PFSK-1 (cell line): ENCODE measurements around the gene UBE2D1.

ENCODE experiments used
- FOXP2 ChIP-seq: optimal IDR thresholded peaks from 2 replicates; pipeline ENCODE3; 2011; ENCODE audit warnings: borderline replicate concordance, control low read depth, inconsistent platforms; ENCODE audit not compliant: insufficient read depth; ENCODE audit errors: extremely low read length, extremely low read depth
- POLR2AphosphoS5 ChIP-seq: IDR thresholded peaks from 2 replicates; pipeline ENCODE4 v1.6.1; 2012; ENCODE audit warnings: low read depth, mild to moderate bottlenecking, control low read depth, low read length, moderate library complexity
- SIN3A ChIP-seq: IDR thresholded peaks from 2 replicates; pipeline ENCODE4 v1.6.1; 2012; ENCODE audit warnings: mild to moderate bottlenecking, low read length, moderate library complexity, borderline replicate concordance; ENCODE audit not compliant: insufficient read depth
- TAF1 ChIP-seq: IDR thresholded peaks from 2 replicates; pipeline ENCODE4 v1.6.1; 2012; ENCODE audit warnings: low read length, control low read depth, borderline replicate concordance; ENCODE audit not compliant: insufficient read depth
- TF ChIP-seq, protein P1 (sequence below), 2 experiments: IDR thresholded peaks; 2 replicates each; pipeline versions ENCODE4 v1.6.1 to v1.8.0; 2011 to 2012; ENCODE audit warnings: low read depth in 2 of 2, low read length in 2 of 2, control low read depth in 1 of 2, inconsistent platforms in 1 of 2, mild to moderate bottlenecking in 1 of 2, moderate library complexity in 1 of 2; ENCODE audit not compliant: insufficient read depth in 1 of 2

Gene UBE2D1

GRCh38 chr10:58341947-58342346 is 7.1 kb downstream of the UBE2D1 start:
- TF ChIP-seq FOXP2: no peak
- TF ChIP-seq, protein P1, sequence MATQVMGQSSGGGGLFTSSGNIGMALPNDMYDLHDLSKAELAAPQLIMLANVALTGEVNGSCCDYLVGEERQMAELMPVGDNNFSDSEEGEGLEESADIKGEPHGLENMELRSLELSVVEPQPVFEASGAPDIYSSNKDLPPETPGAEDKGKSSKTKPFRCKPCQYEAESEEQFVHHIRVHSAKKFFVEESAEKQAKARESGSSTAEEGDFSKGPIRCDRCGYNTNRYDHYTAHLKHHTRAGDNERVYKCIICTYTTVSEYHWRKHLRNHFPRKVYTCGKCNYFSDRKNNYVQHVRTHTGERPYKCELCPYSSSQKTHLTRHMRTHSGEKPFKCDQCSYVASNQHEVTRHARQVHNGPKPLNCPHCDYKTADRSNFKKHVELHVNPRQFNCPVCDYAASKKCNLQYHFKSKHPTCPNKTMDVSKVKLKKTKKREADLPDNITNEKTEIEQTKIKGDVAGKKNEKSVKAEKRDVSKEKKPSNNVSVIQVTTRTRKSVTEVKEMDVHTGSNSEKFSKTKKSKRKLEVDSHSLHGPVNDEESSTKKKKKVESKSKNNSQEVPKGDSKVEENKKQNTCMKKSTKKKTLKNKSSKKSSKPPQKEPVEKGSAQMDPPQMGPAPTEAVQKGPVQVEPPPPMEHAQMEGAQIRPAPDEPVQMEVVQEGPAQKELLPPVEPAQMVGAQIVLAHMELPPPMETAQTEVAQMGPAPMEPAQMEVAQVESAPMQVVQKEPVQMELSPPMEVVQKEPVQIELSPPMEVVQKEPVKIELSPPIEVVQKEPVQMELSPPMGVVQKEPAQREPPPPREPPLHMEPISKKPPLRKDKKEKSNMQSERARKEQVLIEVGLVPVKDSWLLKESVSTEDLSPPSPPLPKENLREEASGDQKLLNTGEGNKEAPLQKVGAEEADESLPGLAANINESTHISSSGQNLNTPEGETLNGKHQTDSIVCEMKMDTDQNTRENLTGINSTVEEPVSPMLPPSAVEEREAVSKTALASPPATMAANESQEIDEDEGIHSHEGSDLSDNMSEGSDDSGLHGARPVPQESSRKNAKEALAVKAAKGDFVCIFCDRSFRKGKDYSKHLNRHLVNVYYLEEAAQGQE (IDR thresholded peaks at IDR 0.05; ENCODE audit: insufficient read depth in 1 of 2, low read depth in 2 of 2, low read length in 2 of 2): no peak
- no peak for TF ChIP-seq TAF1
- no peak for TF ChIP-seq SIN3A
- no peak for TF ChIP-seq POLR2AphosphoS5

DNA sequence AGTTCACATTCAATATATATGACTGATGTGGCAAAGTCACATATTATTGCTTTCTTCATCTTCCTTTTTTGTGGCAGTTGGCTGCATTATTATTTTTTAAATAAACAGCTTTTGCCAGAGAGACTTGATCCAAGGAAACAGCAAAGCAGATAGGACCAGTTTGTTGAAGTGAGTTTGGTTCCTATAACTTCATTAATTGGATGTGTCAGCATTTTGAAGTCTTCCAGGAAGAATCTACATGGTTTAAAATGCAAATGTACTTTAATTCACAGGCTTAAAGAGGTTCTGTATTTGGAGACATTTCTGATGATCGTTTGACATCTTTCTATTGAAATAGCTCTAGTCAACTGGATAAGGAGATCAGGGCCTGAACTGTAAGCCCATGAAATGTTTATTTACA is 13.2 kb downstream of the UBE2D1 start:
- TF ChIP-seq TAF1 (no peak), SIN3A (no peak), FOXP2 (no peak)

- TF ChIP-seq, protein P1 (IDR thresholded peaks at IDR 0.05; ENCODE audit: insufficient read depth in 1 of 2, low read depth in 2 of 2, low read length in 2 of 2): no peak
- TF ChIP-seq POLR2AphosphoS5 (no peak), FOXP2 (no peak), TAF1 (no peak), SIN3A (no peak)
Measured at GRCh38 chr10:58348571-58349033, 13.8 kb downstream of the UBE2D1 start.

DNA sequence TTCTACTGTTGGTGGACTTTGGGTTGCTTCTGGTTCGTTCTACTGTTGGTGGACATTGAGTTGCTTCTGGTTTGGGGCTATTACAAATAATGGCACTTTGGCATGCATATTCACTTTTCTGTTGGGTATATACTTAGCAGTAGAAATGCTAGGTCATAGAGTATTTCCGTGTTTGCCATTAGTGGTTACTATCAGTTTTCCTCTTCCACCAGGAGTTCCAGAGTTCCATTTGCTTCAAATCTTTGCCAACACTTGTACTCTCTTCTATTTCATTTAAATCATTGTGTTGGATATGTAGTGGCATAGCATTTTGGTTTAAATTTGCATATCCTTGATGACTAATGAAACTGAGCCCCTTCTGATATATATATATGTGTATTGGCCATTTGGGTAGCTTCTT is 15.2 kb downstream of the UBE2D1 start:
- TF ChIP-seq, protein P1 (IDR thresholded peaks at IDR 0.05; ENCODE audit: insufficient read depth in 1 of 2, low read depth in 2 of 2, low read length in 2 of 2): no peak
- no peak for TF ChIP-seq FOXP2

DNA sequence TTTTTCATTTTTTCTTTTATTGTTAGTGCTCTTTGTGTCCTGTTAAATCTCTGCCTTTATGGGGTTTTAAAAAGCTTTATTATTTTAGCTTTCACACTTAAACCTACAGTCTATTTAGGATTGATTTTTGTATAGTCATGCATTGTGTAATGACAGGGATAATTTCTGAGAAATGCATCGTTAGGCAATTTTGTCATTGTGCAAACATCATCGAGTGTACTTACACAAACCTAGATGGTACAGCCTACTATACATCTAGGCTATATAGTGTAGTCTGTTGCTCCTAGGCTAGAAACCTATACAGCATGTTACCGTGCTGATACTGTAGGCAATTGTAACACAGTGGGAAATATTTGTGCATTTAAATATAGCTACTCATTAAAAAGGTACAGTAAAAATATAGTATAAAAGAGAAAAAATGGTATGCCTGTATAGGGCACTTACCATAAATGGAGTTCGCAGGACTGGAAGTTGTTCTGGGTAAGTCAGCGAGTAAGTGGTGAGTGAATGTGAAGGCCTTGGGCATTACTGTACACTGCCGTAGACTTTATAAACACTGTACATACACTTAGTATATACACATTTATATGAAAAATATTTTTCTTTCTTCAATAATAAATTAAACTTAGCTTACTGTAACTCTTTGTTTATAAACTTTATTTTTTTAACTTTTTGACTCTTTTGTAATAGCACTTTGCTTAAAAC is 16.0 kb downstream of the UBE2D1 start:
- TF ChIP-seq SIN3A (no peak), FOXP2 (no peak), TAF1 (no peak), POLR2AphosphoS5 (no peak)
- TF ChIP-seq, protein P1 (IDR thresholded peaks at IDR 0.05; ENCODE audit: insufficient read depth in 1 of 2, low read depth in 2 of 2, low read length in 2 of 2): no peak
